ENCODE measurements around the gene TMEM52. TPM values are rescaled to one million over a fixed set of nuclear protein-coding genes. Genes with fewer than 3 reads are reported as not detected.
A peak's percentile ranks its signal among the peaks of the same experiment; 100 is the strongest.

The TMEM52 gene
- total and polyA plus RNA-seq, 2 of the 8 experiments (the other 6 are each of a cell fraction or from before 2014, with no cell fraction given), result 14.6 to 30.2 TPM

- peak overlapping the region; percentile 54 for H2BK120ac ChIP-seq (replicated peaks; ENCODE audit: low read depth, low read length)
- H3K4ac ChIP-seq (replicated peaks; ENCODE audit: insufficient read length, low read depth, low read length), result peak overlapping the region; percentile 69
- no peak overlapping the region for H3K27ac ChIP-seq (ENCODE audit: low read depth, low read length)
- H3K23me2 ChIP-seq (ENCODE audit: low read depth, low read length), result peaks cover 5% of the 10 kb centered on the region; the same call in 1 of the 2 replicates
- peak overlapping the region; percentile 9; the same call in 1 of the 2 replicates for H2BK20ac ChIP-seq (ENCODE audit: low read length)
- H3K27me3 ChIP-seq (replicated peaks in 1 of 4; ENCODE audit: control insufficient read depth in 3 of 4, extremely low read depth in 1 of 4, insufficient read depth in 3 of 4, low read length in 3 of 4), result no peaks in the 10 kb centered on the region; a peak in 1 of 7 replicates
- H3K79me2 ChIP-seq (ENCODE audit: control insufficient read depth in 1 of 2, insufficient read depth in 2 of 2, low read length in 2 of 2), result no peaks in the 10 kb centered on the region
- 0 out of 2 replicates have a peak overlapping the region, but pooled peaks have one; percentile 65 for H2AK5ac ChIP-seq (ENCODE audit: low read depth, low read length)
- peak overlapping the region; percentile 45 for H4K8ac ChIP-seq (ENCODE audit: extremely low read depth, insufficient read depth, low read length)
- H3K9ac ChIP-seq (replicated peaks in 1 of 4; ENCODE audit: extremely low read depth in 1 of 4, low read depth in 3 of 4, low read length in 3 of 4), result no peak overlapping the region
- H3K4me2 ChIP-seq (ENCODE audit: insufficient read depth in 1 of 2, low read depth in 2 of 2, low read length in 2 of 2), result no peak overlapping the region
- H4K91ac ChIP-seq (replicated peaks; ENCODE audit: insufficient read length, low read length), result peak overlapping the region; percentile 89
- no peak overlapping the region for H2AFZ ChIP-seq (ENCODE audit: low read length)
- WGBS, 2 experiments (ENCODE audit: extremely low coverage in 1 of 2, insufficient coverage in 1 of 2, insufficient read length in 1 of 2, insufficient replicate concordance in 2 of 2, low coverage in 1 of 2, low lambda C conversion rate in 2 of 2, missing lambda C conversion rate in 1 of 2), result 92% methylated on average over 8 of the region's 8 CpGs; no CpG with 5 or more reads in 1 of the 2 experiments
- no peak overlapping the region for H3K4me3 ChIP-seq (ENCODE audit: extremely low read depth in 1 of 4, insufficient read depth in 2 of 4, low read depth in 3 of 4, low read length in 4 of 4)
- no peak overlapping the region for H2BK12ac ChIP-seq (ENCODE audit: low read depth, low read length)
- peak overlapping the region; percentile 60; the same call in 1 of the 2 replicates for H2BK5ac ChIP-seq (ENCODE audit: low read depth, low read length)
- no peaks in the 10 kb centered on the region for H4K20me1 ChIP-seq (replicated peaks in 1 of 2; ENCODE audit: control insufficient read depth in 1 of 2, insufficient read depth in 2 of 2, low read length in 2 of 2)
- DNase-seq (ENCODE audit: low read depth in 1 of 2, low spot score in 2 of 2) (no peak), FAIRE-seq (no peak)
- H3K18ac ChIP-seq (ENCODE audit: extremely low read depth, low read length), result no peak overlapping the region
- no peak overlapping the region for H4K5ac ChIP-seq (ENCODE audit: insufficient read length, low read depth, low read length)
- ChIA-PET CTCF (ENCODE audit: partially characterized antibody) (interaction anchor here (0.6 to 9.7 kb wide), 20 partner anchors 9 to 138 kb away, joined by 3 to 74 read pairs (median 8); no protein-coding TSS in a partner anchor), POLR2A (ENCODE audit: partially characterized antibody) (interaction anchor here (1.3 to 1.4 kb wide), 2 partner anchors 8 to 12 kb away, joined by 3 to 4 read pairs; partner anchors contain the start of gene CALML6)
- H2BK15ac ChIP-seq (ENCODE audit: low read length), result no peak overlapping the region
- peaks cover 0 to 10% (median 5%) of the 10 kb centered on the region in 4 experiments; a peak in 5 of 7 replicates for H3K4me1 ChIP-seq (replicated peaks in 1 of 4; ENCODE audit: control insufficient read depth in 3 of 4, insufficient read depth in 4 of 4, low read length in 3 of 4)
- H3K23ac ChIP-seq (ENCODE audit: insufficient read length), result no peak overlapping the region
- no peaks in the 10 kb centered on the region for H3K9me3 ChIP-seq (ENCODE audit: insufficient read depth in 2 of 2, low read depth in 1 of 2, low read length in 1 of 2)
- no peaks in the 10 kb centered on the region for H3K79me1 ChIP-seq (ENCODE audit: low read depth, low read length)
- H3K56ac ChIP-seq (replicated peaks; ENCODE audit: insufficient read length, low read depth, low read length), result peak overlapping the region; percentile 16
- H3K14ac ChIP-seq (ENCODE audit: insufficient read length), result no peak overlapping the region
- H3K36me3 ChIP-seq (ENCODE audit: control insufficient read depth in 2 of 4, insufficient read depth in 4 of 4, low read length in 3 of 4), result no peaks in the 10 kb centered on the region
- TF ChIP-seq RBBP5 (IDR thresholded peaks at IDR 0.05; ENCODE audit: borderline replicate concordance, low read depth, low read length), result no peak
- TF ChIP-seq MAFK (IDR thresholded peaks at IDR 0.05; ENCODE audit: low read depth, low read length), result no peak
- TF ChIP-seq JUN (IDR thresholded peaks at IDR 0.05; ENCODE audit: low read depth, low read length), result no peak
- no peak for TF ChIP-seq POLR2A (IDR thresholded peaks at IDR 0.05; ENCODE audit: control extremely low read depth in 1 of 2, low read depth in 2 of 2, low read length in 2 of 2)
- no peak for TF ChIP-seq CTBP2 (IDR thresholded peaks at IDR 0.05; ENCODE audit: borderline replicate concordance, insufficient read depth, insufficient read length, low read length)
- TF ChIP-seq BCL11A (IDR thresholded peaks at IDR 0.05; ENCODE audit: low read depth in 2 of 2, low read length in 2 of 2), result no peak
- TF ChIP-seq RAD21 (IDR thresholded peaks at IDR 0.05 in 1 of 2, conservative IDR thresholded peaks at IDR 0.05 in 1 of 2; ENCODE audit: low read depth in 2 of 2, low read length in 2 of 2), result no peak
- no peak for TF ChIP-seq GABPA (IDR thresholded peaks at IDR 0.05; ENCODE audit: borderline replicate concordance, insufficient read depth, low read length)
- no peak for TF ChIP-seq ATF3 (IDR thresholded peaks at IDR 0.05; ENCODE audit: insufficient read depth, low read depth, low read length)
- no peak for TF ChIP-seq POLR2AphosphoS5 (IDR thresholded peaks at IDR 0.05; ENCODE audit: low read depth, low read length)
- TF ChIP-seq SAP30 (IDR thresholded peaks at IDR 0.05; ENCODE audit: insufficient read depth, insufficient replicate concordance, low read length), result no peak
Observed at GRCh38 chr1:1907098-1907736, 11.9 kb downstream of the TMEM52 start.

Data from H1 (cell line).